Smooth muscle cell (in vitro differentiated cells): ENCODE measurements around the gene ELMO3. TPM values are rescaled to one million over a fixed set of nuclear protein-coding genes. Genes with fewer than 3 reads are reported as not detected.

Source experiments
- DNase-seq: peaks from one replicate; lab custom pipeline; 2025; ENCODE audit not compliant: unreplicated experiment; lab: John Stamatoyannopoulos, UW
- H2AFZ ChIP-seq: fragments of 200-600 bp; sonication (generic); 2 replicates; pipeline ENCODE4 v1.6.0; 2016; ENCODE audit warnings: antibody characterized with exemption, low read depth, mild to moderate bottlenecking
- H3F3A ChIP-seq: fragments of 200-600 bp; sonication (generic); 2 replicates; pipeline ENCODE4 v1.6.0; 2017; ENCODE audit warnings: antibody characterized with exemption, low read depth
- H3K27ac ChIP-seq: fragments of 200-600 bp; sonication (generic); 2 replicates; pipeline ENCODE4 v1.5.1; 2016; ENCODE audit warnings: low read depth, mild to moderate bottlenecking
- H3K27me3 ChIP-seq: fragments of 200-600 bp; sonication (generic); 2 replicates; pipeline ENCODE4 v1.6.1; 2016; ENCODE audit warnings: low read depth, mild to moderate bottlenecking
- H3K36me3 ChIP-seq: fragments of 200-600 bp; sonication (generic); 2 replicates; pipeline ENCODE4 v1.5.1; 2016; ENCODE audit warnings: low read depth
- H3K4me1 ChIP-seq: fragments of 200-600 bp; sonication (generic); 2 replicates; pipeline ENCODE4 v1.5.1; 2016; ENCODE audit warnings: low read depth
- H3K4me2 ChIP-seq: fragments of 200-600 bp; sonication (generic); 2 replicates; pipeline ENCODE4 v1.6.0; 2016; ENCODE audit warnings: mild to moderate bottlenecking
- H3K4me3 ChIP-seq: fragments of 200-600 bp; sonication (generic); 2 replicates; pipeline ENCODE4 v1.5.1; 2016; ENCODE audit warnings: mild to moderate bottlenecking
- H3K79me2 ChIP-seq: fragments of 200-600 bp; sonication (generic); 2 replicates; pipeline ENCODE4 v1.6.0; 2016; ENCODE audit warnings: low read depth, mild to moderate bottlenecking
- H3K9ac ChIP-seq: fragments of 200-600 bp; sonication (generic); 2 replicates; pipeline ENCODE4 v1.6.0; 2016; ENCODE audit warnings: low read depth
- H3K9me3 ChIP-seq: fragments of 200-600 bp; sonication (generic); replicated peaks from 2 replicates; pipeline ENCODE4 v1.5.1; 2016; ENCODE audit warnings: low read depth
- H4K20me1 ChIP-seq: fragments of 200-600 bp; sonication (generic); 2 replicates; pipeline ENCODE4 v1.6.0; 2016; ENCODE audit warnings: low read depth
- CTCF ChIP-seq: fragments of 200-600 bp; sonication (generic); IDR thresholded peaks from 2 replicates; pipeline ENCODE4 v1.5.1; 2017; ENCODE audit warnings: borderline replicate concordance, mild to moderate bottlenecking, antibody characterized with exemption; ENCODE audit not compliant: insufficient read depth, poor library complexity, severe bottlenecking
- WGBS: methylation state at CpG from one replicate; pipeline ENCODE4 v1.1.7; 2016; ENCODE audit warnings: low lambda C conversion rate; 5-methylcytosine and 5-hydroxymethylcytosine counted together
- polyA plus RNA-seq: library from polyadenylated mRNA; unstranded; fragments of >200 nt; fragmentation: Nextera tagmentation; extraction: Ambion mirVana; gene quantifications from 2 replicates; pipeline ENCODE4 v1.2.1, GENCODE V29; 2016
- total RNA-seq: library from RNA; depleted of rRNA; stranded (reverse); fragments of >200 nt; gene quantifications from 2 replicates; pipeline ENCODE4 v1.2.3, GENCODE V29; 2014

Gene ELMO3
- total and polyA plus RNA-seq, 2 experiments from 2014 or later = 2.2 to 6.7 TPM

- Histone ChIP-seq H3K9me3 (no peaks in the 10 kb centered on the region), H4K20me1 (no peaks in the 10 kb centered on the region), H3K4me2 (no peak overlapping the region), H3K27ac (no peak overlapping the region), H3K27me3 (no peaks in the 10 kb centered on the region), H3K36me3 (no peaks in the 10 kb centered on the region), H3F3A (peaks cover 40% of the 10 kb centered on the region), H3K4me1 (peaks cover 10% of the 10 kb centered on the region), H3K79me2 (peaks cover 18% of the 10 kb centered on the region), H3K9ac (no peak overlapping the region), H2AFZ (no peak overlapping the region), H3K4me3 (no peak overlapping the region)
- no peak for DNase-seq
- TF ChIP-seq CTCF = no peak
- WGBS = 98% methylated on average over 9 of the region's 9 CpGs
These were observed 40.0 kb downstream of the ELMO3 start for GRCh38 chr16:67238806-67239470.

DNA sequence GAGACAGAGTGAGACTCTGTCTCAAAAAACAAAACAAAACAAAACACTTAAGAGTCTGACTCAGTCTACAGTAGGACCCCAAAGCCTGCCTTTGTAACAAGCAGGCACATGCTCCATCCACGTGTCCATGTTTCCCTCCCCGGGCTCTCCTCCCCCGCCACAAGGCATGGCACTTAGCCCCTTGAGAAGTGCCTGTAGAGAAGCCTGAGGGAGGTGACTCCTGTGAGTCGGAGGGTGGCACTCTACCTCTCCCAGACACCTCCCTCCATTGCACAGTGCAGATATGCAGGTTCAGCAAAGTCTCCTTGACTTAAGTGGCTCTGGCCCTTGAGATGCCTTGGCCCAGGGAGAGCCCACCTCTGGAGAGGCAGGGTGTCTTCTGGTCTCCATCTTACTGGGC, 41.6 kb downstream of the ELMO3 start:
- Histone ChIP-seq H3K9ac (peak overlapping the region; percentile 72), H3K4me3 (no peak overlapping the region), H3K79me2 (peaks cover 20% of the 10 kb centered on the region), H3K27ac (peak overlapping the region; percentile 98), H3K36me3 (no peaks in the 10 kb centered on the region), H3K27me3 (no peaks in the 10 kb centered on the region), H3F3A (peaks cover 53% of the 10 kb centered on the region), H3K9me3 (no peaks in the 10 kb centered on the region), H3K4me2 (peak overlapping the region; percentile 69), H4K20me1 (no peaks in the 10 kb centered on the region), H2AFZ (no peak overlapping the region), H3K4me1 (peaks cover 21% of the 10 kb centered on the region)
- 54% methylated on average over 4 of the region's 4 CpGs for WGBS
- no peak for TF ChIP-seq CTCF
- DNase-seq = no peak

- no peaks in the 10 kb centered on the region for H3K9me3 ChIP-seq
- H3F3A ChIP-seq = peaks cover 58% of the 10 kb centered on the region
- no peak for TF ChIP-seq CTCF
- WGBS = 17% methylated on average over 8 of the region's 10 CpGs
- H4K20me1 ChIP-seq = no peaks in the 10 kb centered on the region
- H3K27me3 ChIP-seq = no peaks in the 10 kb centered on the region
- H3K4me3 ChIP-seq = no peak overlapping the region
- peak; percentile 29 for DNase-seq
- H3K36me3 ChIP-seq = no peaks in the 10 kb centered on the region
- no peak overlapping the region for H2AFZ ChIP-seq
- peaks cover 25% of the 10 kb centered on the region for H3K4me1 ChIP-seq
- peak overlapping the region; percentile 72 for H3K9ac ChIP-seq
- H3K79me2 ChIP-seq = peaks cover 20% of the 10 kb centered on the region
- peak overlapping the region; percentile 69 for H3K4me2 ChIP-seq
- peak overlapping the region; percentile 98 for H3K27ac ChIP-seq
These were observed 42.3 kb downstream of the ELMO3 start for GRCh38 chr16:67241008-67241900.
